DOHH2 (cell line): Measurements from ENCODE around the gene RTL5.

Experiments used
- H3F3A ChIP-seq: fragments of 200-600 bp; sonication (generic), shearing (Covaris generic); 2 replicates; pipeline ENCODE4 v1.6.0; 2016; ENCODE audit warnings: antibody characterized with exemption, mild to moderate bottlenecking; ENCODE audit not compliant: control insufficient read depth, insufficient read depth
- H3K27ac ChIP-seq: fragments of 200-600 bp; sonication (generic); 2 replicates; pipeline ENCODE4 v1.5.1; 2014; ENCODE audit warnings: low read depth, mild to moderate bottlenecking, low read length, moderate library complexity
- H3K27me3 ChIP-seq: fragments of 200-600 bp; sonication (generic); 2 replicates; pipeline ENCODE4 v1.6.1; 2014; ENCODE audit warnings: mild to moderate bottlenecking, low read length, mixed read lengths; ENCODE audit not compliant: control insufficient read depth
- H3K36me3 ChIP-seq: fragments of 200-600 bp; sonication (generic); 2 replicates; pipeline ENCODE4 v1.6.1; 2014; ENCODE audit warnings: mild to moderate bottlenecking, low read length, moderate library complexity, mixed read lengths; ENCODE audit not compliant: control insufficient read depth
- H3K4me1 ChIP-seq: fragments of 200-600 bp; sonication (generic); 2 replicates; pipeline ENCODE4 v1.6.1; 2014; ENCODE audit warnings: mild to moderate bottlenecking, low read length, mixed read lengths; ENCODE audit not compliant: control insufficient read depth
- H3K4me2 ChIP-seq: fragments of 200-600 bp; sonication (generic); 2 replicates; pipeline ENCODE4 v1.6.0; 2014; ENCODE audit warnings: mild to moderate bottlenecking, low read length, moderate library complexity
- H3K4me3 ChIP-seq: fragments of 200-600 bp; sonication (generic); 2 replicates; pipeline ENCODE4 v1.5.1; 2014; ENCODE audit warnings: mild to moderate bottlenecking, low read length, mixed read lengths
- H3K79me2 ChIP-seq: fragments of 200-600 bp; sonication (generic); 2 replicates; pipeline ENCODE4 v1.6.1; 2014; ENCODE audit warnings: mild to moderate bottlenecking, low read length, mixed read lengths; ENCODE audit not compliant: control insufficient read depth
- H3K9me2 ChIP-seq: fragments of 200-600 bp; sonication (generic); replicated peaks from 2 replicates; pipeline ENCODE4 v1.6.1; 2014; ENCODE audit warnings: mild to moderate bottlenecking, low read length, mixed read lengths; ENCODE audit not compliant: control insufficient read depth
- H3K9me3 ChIP-seq: fragments of 200-600 bp; sonication (generic); 2 replicates; pipeline ENCODE4 v1.6.1; 2014; ENCODE audit warnings: antibody characterized with exemption, low read length, mixed read lengths; ENCODE audit not compliant: control insufficient read depth, insufficient read depth
- H4K20me1 ChIP-seq: fragments of 200-600 bp; sonication (generic); 2 replicates; pipeline ENCODE4 v1.6.0; 2014; ENCODE audit warnings: low read depth, mild to moderate bottlenecking, antibody characterized with exemption, low read length, moderate library complexity; ENCODE audit not compliant: control insufficient read depth, insufficient read depth
- EZH2phosphoT487 ChIP-seq: fragments of 200-600 bp; sonication (generic); IDR thresholded peaks from 2 replicates; pipeline ENCODE4 v1.6.1; 2017; ENCODE audit warnings: borderline replicate concordance, mild to moderate bottlenecking, antibody characterized with exemption, low read length, moderate library complexity, mixed read lengths
- TF ChIP-seq, protein P1 (sequence below): fragments of 200-600 bp; sonication (generic); IDR thresholded peaks from one replicate; pipeline ENCODE4 v1.5.1; 2014; ENCODE audit warnings: antibody characterized with exemption, mild to moderate bottlenecking, low read depth, low read length; ENCODE audit not compliant: poor library complexity, severe bottlenecking

The RTL5 gene

DNA sequence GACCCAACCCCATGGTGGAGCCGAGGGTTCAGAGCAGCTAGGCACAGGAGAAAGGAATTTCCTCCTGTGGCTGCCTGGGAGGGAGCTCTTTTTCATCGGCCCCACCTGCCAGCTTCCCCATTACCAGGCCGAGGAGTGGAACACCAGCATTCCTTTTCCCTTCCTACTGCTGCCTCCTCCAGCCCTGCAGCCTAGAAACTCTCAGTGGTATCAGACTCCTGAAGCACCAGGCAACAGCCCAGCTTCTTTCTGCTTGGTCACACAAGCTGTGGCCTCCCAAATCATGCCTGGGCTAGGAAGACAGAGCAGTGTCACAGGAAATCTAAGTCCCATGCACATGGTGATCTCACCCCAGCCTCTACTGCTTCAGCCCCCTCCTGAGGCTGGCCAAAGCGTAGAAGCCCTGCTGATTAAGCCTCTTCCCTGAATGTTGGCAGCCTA lies 30.1 kb downstream of the RTL5 start:
- no peaks in the 10 kb centered on the region for H3K36me3 ChIP-seq
- no peaks in the 10 kb centered on the region for H3K4me1 ChIP-seq
- no peaks in the 10 kb centered on the region for H3K9me3 ChIP-seq
- no peaks in the 10 kb centered on the region for H3F3A ChIP-seq
- no peak overlapping the region for H3K4me3 ChIP-seq
- no peak overlapping the region for H3K27ac ChIP-seq
- no peaks in the 10 kb centered on the region for H4K20me1 ChIP-seq
- H3K79me2 ChIP-seq = no peaks in the 10 kb centered on the region
- no peak overlapping the region for H3K4me2 ChIP-seq
- no peaks in the 10 kb centered on the region for H3K27me3 ChIP-seq
- TF ChIP-seq, protein P1, sequence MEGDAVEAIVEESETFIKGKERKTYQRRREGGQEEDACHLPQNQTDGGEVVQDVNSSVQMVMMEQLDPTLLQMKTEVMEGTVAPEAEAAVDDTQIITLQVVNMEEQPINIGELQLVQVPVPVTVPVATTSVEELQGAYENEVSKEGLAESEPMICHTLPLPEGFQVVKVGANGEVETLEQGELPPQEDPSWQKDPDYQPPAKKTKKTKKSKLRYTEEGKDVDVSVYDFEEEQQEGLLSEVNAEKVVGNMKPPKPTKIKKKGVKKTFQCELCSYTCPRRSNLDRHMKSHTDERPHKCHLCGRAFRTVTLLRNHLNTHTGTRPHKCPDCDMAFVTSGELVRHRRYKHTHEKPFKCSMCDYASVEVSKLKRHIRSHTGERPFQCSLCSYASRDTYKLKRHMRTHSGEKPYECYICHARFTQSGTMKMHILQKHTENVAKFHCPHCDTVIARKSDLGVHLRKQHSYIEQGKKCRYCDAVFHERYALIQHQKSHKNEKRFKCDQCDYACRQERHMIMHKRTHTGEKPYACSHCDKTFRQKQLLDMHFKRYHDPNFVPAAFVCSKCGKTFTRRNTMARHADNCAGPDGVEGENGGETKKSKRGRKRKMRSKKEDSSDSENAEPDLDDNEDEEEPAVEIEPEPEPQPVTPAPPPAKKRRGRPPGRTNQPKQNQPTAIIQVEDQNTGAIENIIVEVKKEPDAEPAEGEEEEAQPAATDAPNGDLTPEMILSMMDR = no peak
- no peak for TF ChIP-seq EZH2phosphoT487
- H3K9me2 ChIP-seq = no peaks in the 10 kb centered on the region

DNA sequence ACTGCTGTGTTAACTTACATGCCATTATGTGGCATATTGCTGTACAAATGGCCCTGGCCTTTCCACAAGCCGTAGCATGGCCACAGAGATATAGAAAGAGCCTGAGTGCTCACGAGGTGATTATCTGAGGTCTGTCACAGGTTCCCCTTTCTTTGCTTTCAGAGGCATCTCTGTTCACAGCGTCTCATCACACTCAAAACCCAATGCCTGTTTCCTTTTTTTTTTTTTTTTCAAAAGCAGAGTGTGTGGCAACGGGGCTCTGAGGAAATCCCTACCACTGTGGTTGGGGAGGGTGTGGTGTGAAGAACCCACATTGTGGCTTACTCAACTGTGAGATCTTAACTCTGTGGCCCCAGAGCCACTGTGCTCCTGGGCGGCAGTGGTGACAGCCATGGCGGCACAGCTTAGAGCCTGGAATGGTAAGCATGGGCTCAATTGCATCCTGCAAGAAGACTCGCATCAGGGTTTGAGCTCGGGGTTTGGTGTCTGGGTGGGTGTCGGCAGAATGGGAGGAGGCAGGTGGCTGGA lies 30.8 kb downstream of the RTL5 start:
- Histone ChIP-seq H4K20me1 (no peaks in the 10 kb centered on the region), H3K27me3 (no peaks in the 10 kb centered on the region), H3K4me1 (no peaks in the 10 kb centered on the region), H3K9me3 (no peaks in the 10 kb centered on the region), H3K9me2 (no peaks in the 10 kb centered on the region), H3F3A (no peaks in the 10 kb centered on the region), H3K27ac (no peak overlapping the region), H3K4me3 (no peak overlapping the region), H3K79me2 (no peaks in the 10 kb centered on the region), H3K4me2 (no peak overlapping the region), H3K36me3 (no peaks in the 10 kb centered on the region)
- TF ChIP-seq EZH2phosphoT487 = no peak
- TF ChIP-seq, protein P1 = no peak

DNA sequence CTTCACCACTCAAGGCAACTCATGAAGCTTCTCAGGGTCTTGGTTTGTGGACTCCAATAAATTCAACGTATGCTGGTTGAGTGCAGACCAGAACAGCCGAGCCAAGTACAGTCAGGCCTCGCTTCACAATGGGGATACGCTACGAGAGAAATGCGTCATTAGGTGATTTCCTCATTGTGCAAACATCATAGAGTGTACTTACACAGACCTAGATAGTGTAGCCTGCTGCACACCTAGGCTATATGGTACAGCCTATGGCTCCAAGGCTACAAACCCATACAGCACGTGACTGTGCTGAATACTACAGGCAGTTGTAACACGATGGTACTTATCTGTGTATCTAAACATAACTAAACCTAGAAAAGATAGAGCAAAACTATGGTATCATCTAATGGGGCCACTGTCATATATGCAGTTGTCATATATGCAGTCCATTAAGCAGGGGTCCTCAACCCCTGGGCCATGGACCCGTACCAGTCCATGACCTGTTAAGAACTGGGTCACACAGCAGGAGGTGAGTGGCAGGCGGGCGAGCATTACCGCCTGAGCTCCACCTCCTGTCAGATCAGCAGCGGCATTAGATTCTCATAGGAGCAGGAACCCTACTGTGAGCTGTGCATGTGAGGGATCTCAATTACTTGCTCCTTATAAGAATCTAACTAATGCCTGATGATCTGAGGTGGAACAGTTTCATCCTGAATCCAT lies 31.5 kb downstream of the RTL5 start:
- Histone ChIP-seq H3K27ac (no peak overlapping the region), H3K4me1 (no peaks in the 10 kb centered on the region), H3F3A (no peaks in the 10 kb centered on the region), H3K4me3 (no peak overlapping the region), H3K9me3 (no peaks in the 10 kb centered on the region), H3K4me2 (no peak overlapping the region), H3K9me2 (no peaks in the 10 kb centered on the region), H3K36me3 (no peaks in the 10 kb centered on the region), H3K79me2 (no peaks in the 10 kb centered on the region), H4K20me1 (no peaks in the 10 kb centered on the region), H3K27me3 (no peaks in the 10 kb centered on the region)
- no peak for TF ChIP-seq EZH2phosphoT487
- TF ChIP-seq, protein P1 = no peak
